Mucosa of stomach (tissue), 1 donor: ENCODE data around the gene LMTK3.

Experiments used
- H3K27me3 ChIP-seq: one replicate; pipeline ENCODE4 v1.7.0; 2013; ENCODE audit warnings: mild to moderate bottlenecking, low read length; ENCODE audit not compliant: control insufficient read depth, insufficient read depth
- H3K36me3 ChIP-seq: one replicate; pipeline ENCODE4 v1.7.0; 2013; ENCODE audit warnings: low read length; ENCODE audit not compliant: control insufficient read depth, insufficient read depth
- H3K4me1 ChIP-seq: one replicate; pipeline ENCODE4 v1.7.0; 2013; ENCODE audit warnings: mild to moderate bottlenecking, low read length; ENCODE audit not compliant: control insufficient read depth, insufficient read depth
- H3K4me3 ChIP-seq: one replicate; pipeline ENCODE4 v1.7.0; 2013; ENCODE audit warnings: low read length
- H3K9ac ChIP-seq: one replicate; pipeline ENCODE4 v1.7.0; 2013; ENCODE audit warnings: mild to moderate bottlenecking, low read length, moderate library complexity
- H3K9me3 ChIP-seq: one replicate; pipeline ENCODE4 v1.7.0; 2013; ENCODE audit warnings: mild to moderate bottlenecking, low read length, moderate library complexity; ENCODE audit not compliant: control insufficient read depth
- donor health status: Pancreatic carcinoma.

Gene LMTK3

GRCh38 chr19:48512504-48513288, 1.1 kb upstream of the LMTK3 start:
- Histone ChIP-seq H3K36me3 (no peaks in the 10 kb centered on the region), H3K4me3 (no peak overlapping the region), H3K9ac (no peak overlapping the region), H3K27me3 (peaks cover 22% of the 10 kb centered on the region), H3K4me1 (no peaks in the 10 kb centered on the region), H3K9me3 (no peaks in the 10 kb centered on the region)

- no peaks in the 10 kb centered on the region for H3K36me3 ChIP-seq
- H3K4me1 ChIP-seq = no peaks in the 10 kb centered on the region
- no peaks in the 10 kb centered on the region for H3K9me3 ChIP-seq
- peaks cover 22% of the 10 kb centered on the region for H3K27me3 ChIP-seq
- H3K9ac ChIP-seq = no peak overlapping the region
- no peak overlapping the region for H3K4me3 ChIP-seq
Observed at GRCh38 chr19:48511321-48511731, 309 bp downstream of the LMTK3 start.

GRCh38 chr19:48510421-48511268, 990 bp downstream of the LMTK3 start:
- Histone ChIP-seq H3K9ac (no peak overlapping the region), H3K36me3 (no peaks in the 10 kb centered on the region), H3K4me3 (no peak overlapping the region), H3K27me3 (peaks cover 22% of the 10 kb centered on the region), H3K4me1 (no peaks in the 10 kb centered on the region), H3K9me3 (no peaks in the 10 kb centered on the region)

GRCh38 chr19:48509467-48510194, 2.0 kb downstream of the LMTK3 start:
- Histone ChIP-seq H3K4me1 (no peaks in the 10 kb centered on the region), H3K9me3 (no peaks in the 10 kb centered on the region), H3K4me3 (no peak overlapping the region), H3K9ac (no peak overlapping the region), H3K27me3 (peaks cover 22% of the 10 kb centered on the region), H3K36me3 (no peaks in the 10 kb centered on the region)

GRCh38 chr19:48508729-48509411, 2.8 kb downstream of the LMTK3 start:
- Histone ChIP-seq H3K9ac (no peak overlapping the region), H3K9me3 (no peaks in the 10 kb centered on the region), H3K27me3 (peaks cover 22% of the 10 kb centered on the region), H3K4me3 (no peak overlapping the region), H3K4me1 (no peaks in the 10 kb centered on the region), H3K36me3 (no peaks in the 10 kb centered on the region)

GRCh38 chr19:48507911-48508439, 3.7 kb downstream of the LMTK3 start:
- Histone ChIP-seq H3K36me3 (no peaks in the 10 kb centered on the region), H3K4me1 (no peaks in the 10 kb centered on the region), H3K27me3 (peaks cover 18% of the 10 kb centered on the region), H3K9ac (no peak overlapping the region), H3K9me3 (no peaks in the 10 kb centered on the region), H3K4me3 (no peak overlapping the region)

GRCh38 chr19:48506138-48506733, 5.4 kb downstream of the LMTK3 start:
- Histone ChIP-seq H3K27me3 (peaks cover 14% of the 10 kb centered on the region), H3K4me3 (no peak overlapping the region), H3K4me1 (peaks cover 5% of the 10 kb centered on the region), H3K9me3 (no peaks in the 10 kb centered on the region), H3K36me3 (no peaks in the 10 kb centered on the region), H3K9ac (no peak overlapping the region)

GRCh38 chr19:48502350-48503018, 9.2 kb downstream of the LMTK3 start:
- H3K27me3 ChIP-seq = peaks cover 35% of the 10 kb centered on the region
- H3K9ac ChIP-seq = peak overlapping the region; percentile 47
- H3K4me3 ChIP-seq = no peak overlapping the region
- no peaks in the 10 kb centered on the region for H3K9me3 ChIP-seq
- H3K36me3 ChIP-seq = no peaks in the 10 kb centered on the region
- H3K4me1 ChIP-seq = peaks cover 11% of the 10 kb centered on the region

GRCh38 chr19:48501494-48502349, 9.9 kb downstream of the LMTK3 start:
- Histone ChIP-seq H3K27me3 (peaks cover 35% of the 10 kb centered on the region), H3K4me3 (peak overlapping the region; percentile 46), H3K4me1 (peaks cover 11% of the 10 kb centered on the region), H3K9me3 (no peaks in the 10 kb centered on the region), H3K36me3 (no peaks in the 10 kb centered on the region), H3K9ac (peak overlapping the region; percentile 55)

- Histone ChIP-seq H3K4me1 (peaks cover 11% of the 10 kb centered on the region), H3K36me3 (no peaks in the 10 kb centered on the region), H3K9ac (peak overlapping the region; percentile 55), H3K27me3 (peaks cover 35% of the 10 kb centered on the region), H3K4me3 (peak overlapping the region; percentile 46), H3K9me3 (no peaks in the 10 kb centered on the region)
Observed at GRCh38 chr19:48500830-48501493, 10.7 kb downstream of the LMTK3 start.
